Measurements from ENCODE around the gene OVOL3. TPM values are rescaled to one million over a fixed set of nuclear protein-coding genes. Genes with fewer than 3 reads are reported as not detected.

OVOL3 gene
- total RNA-seq, 2 donors from 2014 or later: not detected

- Histone ChIP-seq H3K27ac (no peak overlapping the region), H3K4me3 (no peak overlapping the region), H3K36me3 (no peaks in the 10 kb centered on the region), H3K9me3 (no peaks in the 10 kb centered on the region), H3K27me3 (replicated peaks; ENCODE audit: insufficient read depth) (no peaks in the 10 kb centered on the region), H3K4me1 (replicated peaks) (peaks cover 4% of the 10 kb centered on the region)
- intact Hi-C loops (cut with DNase I): no loop called here
- DNase-seq (ENCODE audit: low spot score): no peak
- TF ChIP-seq POLR2A (IDR thresholded peaks at IDR 0.05) (no peak), POLR2AphosphoS5 (IDR thresholded peaks at IDR 0.05) (no peak)
- TF ChIP-seq, protein P1, sequence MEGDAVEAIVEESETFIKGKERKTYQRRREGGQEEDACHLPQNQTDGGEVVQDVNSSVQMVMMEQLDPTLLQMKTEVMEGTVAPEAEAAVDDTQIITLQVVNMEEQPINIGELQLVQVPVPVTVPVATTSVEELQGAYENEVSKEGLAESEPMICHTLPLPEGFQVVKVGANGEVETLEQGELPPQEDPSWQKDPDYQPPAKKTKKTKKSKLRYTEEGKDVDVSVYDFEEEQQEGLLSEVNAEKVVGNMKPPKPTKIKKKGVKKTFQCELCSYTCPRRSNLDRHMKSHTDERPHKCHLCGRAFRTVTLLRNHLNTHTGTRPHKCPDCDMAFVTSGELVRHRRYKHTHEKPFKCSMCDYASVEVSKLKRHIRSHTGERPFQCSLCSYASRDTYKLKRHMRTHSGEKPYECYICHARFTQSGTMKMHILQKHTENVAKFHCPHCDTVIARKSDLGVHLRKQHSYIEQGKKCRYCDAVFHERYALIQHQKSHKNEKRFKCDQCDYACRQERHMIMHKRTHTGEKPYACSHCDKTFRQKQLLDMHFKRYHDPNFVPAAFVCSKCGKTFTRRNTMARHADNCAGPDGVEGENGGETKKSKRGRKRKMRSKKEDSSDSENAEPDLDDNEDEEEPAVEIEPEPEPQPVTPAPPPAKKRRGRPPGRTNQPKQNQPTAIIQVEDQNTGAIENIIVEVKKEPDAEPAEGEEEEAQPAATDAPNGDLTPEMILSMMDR (IDR thresholded peaks at IDR 0.05): no peak
- 80% methylated on average over 33 of the region's 34 CpGs for WGBS
These were observed 2.5 kb downstream of the OVOL3 start for GRCh38 chr19:36113425-36113824.

DNA sequence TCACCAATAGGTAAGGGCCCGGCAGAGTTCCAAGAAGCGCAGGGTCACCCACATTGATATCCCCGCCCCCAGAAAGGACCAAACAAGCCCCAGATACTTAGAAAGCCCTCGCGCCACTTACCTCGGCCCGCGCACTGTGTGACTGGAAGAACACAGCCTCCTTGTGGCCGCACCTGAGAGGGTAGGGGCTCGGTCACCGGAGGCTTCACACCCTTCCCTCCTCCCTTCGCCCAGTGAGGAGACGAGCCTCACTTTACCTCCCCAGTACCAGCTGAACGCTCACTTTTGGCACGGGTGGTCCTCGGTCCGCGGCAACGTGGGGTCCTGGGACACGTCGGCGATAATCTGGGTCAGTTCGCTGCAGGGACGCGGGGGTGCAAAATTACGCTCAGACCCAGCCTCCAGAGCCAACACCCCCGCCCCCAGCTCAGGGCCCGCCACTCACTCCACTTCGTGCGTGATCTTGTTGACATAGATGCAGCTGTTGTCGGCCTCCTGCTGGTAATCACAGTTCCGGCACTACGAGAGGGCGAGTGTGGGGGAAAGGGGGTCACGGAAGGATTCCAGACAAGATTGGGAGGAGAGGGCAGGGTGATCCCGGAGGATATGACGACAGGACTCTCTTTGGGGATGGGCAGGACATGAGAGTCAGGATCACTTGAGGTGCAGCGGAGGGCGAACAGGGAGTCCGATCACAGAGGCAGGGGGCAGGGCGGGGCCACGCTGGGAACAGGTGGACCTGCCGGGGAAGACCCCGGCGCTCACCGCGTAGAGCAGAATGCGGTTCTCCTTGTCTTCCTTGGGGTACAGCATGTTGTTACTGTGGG, 3.2 kb downstream of the OVOL3 start:
- peak; percentile 13 for DNase-seq (ENCODE audit: low spot score)
- H3K36me3 ChIP-seq: no peaks in the 10 kb centered on the region
- TF ChIP-seq, protein P1 (IDR thresholded peaks at IDR 0.05): peak in 1 of 4 experiments; percentile 14
- TF ChIP-seq POLR2AphosphoS5 (IDR thresholded peaks at IDR 0.05) (no peak), POLR2A (IDR thresholded peaks at IDR 0.05) (no peak)
- intact Hi-C loops (cut with DNase I): loop anchor here (1.0 kb wide), 1 partner anchor 60 kb away; the partner anchor contains the start of genes THAP8 and WDR62
- H3K9me3 ChIP-seq: no peaks in the 10 kb centered on the region
- H3K4me1 ChIP-seq (replicated peaks): peaks cover 4% of the 10 kb centered on the region
- peak overlapping the region; percentile 86 to 87 for H3K27ac ChIP-seq
- WGBS: 6% methylated on average over 44 of the region's 48 CpGs
- no peaks in the 10 kb centered on the region for H3K27me3 ChIP-seq (replicated peaks; ENCODE audit: insufficient read depth)
- peak overlapping the region; percentile 43 to 70 for H3K4me3 ChIP-seq

DNA sequence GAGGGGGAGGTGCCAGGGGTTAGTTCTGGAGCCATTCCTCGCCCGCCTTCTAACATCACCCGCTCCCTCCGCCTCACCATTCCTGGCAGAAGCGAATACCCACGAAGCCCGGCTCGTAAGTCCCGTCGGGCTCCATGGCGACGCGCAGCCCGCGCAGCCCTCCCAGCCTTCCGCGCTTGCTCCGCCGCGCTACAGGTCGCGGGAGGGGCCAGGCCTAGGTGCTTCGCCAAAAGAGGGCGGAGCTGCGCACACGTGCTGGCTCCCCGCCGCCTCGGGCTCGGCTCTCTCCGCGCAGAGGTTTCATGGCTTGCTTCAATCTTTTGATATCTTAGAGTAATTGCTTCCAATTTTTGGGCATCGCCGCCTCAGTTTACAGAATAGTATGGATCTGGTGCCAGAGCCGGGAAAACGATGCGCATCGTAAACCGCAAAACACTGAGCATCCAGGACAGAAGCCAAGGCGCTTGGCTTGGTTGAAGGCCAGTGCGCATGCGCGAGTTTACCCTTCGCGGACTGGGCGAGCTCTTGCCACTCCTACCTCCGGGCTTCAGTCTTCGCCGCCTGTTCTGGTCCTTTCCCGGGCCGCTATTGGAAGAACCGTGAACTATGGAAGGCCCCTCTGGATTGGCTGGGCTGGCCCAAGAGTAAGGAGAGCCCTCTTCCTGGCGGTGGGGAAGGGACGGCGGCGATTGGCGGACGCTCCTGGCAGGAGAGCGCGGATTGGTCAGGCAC, 3.9 kb downstream of the OVOL3 start, which contains the start of gene POLR2I:
Gene POLR2I (minus strand): TSS at position 155 of the 732 bp plus-strand sequence. CDS start 19 bp downstream, at position 136.
- Histone ChIP-seq H3K9me3 (no peaks in the 10 kb centered on the region), H3K36me3 (no peaks in the 10 kb centered on the region), H3K27ac (peak within 1 kb of the TSS; percentile 86 to 87), H3K27me3 (replicated peaks; ENCODE audit: insufficient read depth) (no peaks in the 10 kb centered on the region), H3K4me1 (replicated peaks) (peaks cover 4% of the 10 kb centered on the region), H3K4me3 (peak within 1 kb of the TSS; percentile 43 to 70)
- 0% methylated on average over 60 of the region's 60 CpGs for WGBS
- peak; percentile 100 for DNase-seq (ENCODE audit: low spot score)
- TF ChIP-seq POLR2AphosphoS5 (IDR thresholded peaks at IDR 0.05): peak; percentile 84
- peak; percentile 49 for TF ChIP-seq POLR2A (IDR thresholded peaks at IDR 0.05)
- TF ChIP-seq, protein P1 (IDR thresholded peaks at IDR 0.05): peak in 2 of 4 experiments; percentile 23 to 34
- intact Hi-C loops (cut with DNase I): loop anchor here (1.0 kb wide), 1 partner anchor 61 kb away; the partner anchor contains the start of genes THAP8 and WDR62

GRCh38 chr19:36115453-36116343, 4.8 kb downstream of the OVOL3 start, which contains the start of gene TBCB:
TSS of gene TBCB (plus strand) at chr19:36115468. CDS start at chr19:36115561, 93 bp downstream.
- intact Hi-C loops (cut with DNase I): no loop called here
- peaks cover 4% of the 10 kb centered on the region for H3K4me1 ChIP-seq (replicated peaks)
- peak; percentile 77 for DNase-seq (ENCODE audit: low spot score)
- TF ChIP-seq POLR2AphosphoS5 (IDR thresholded peaks at IDR 0.05) (no peak), POLR2A (IDR thresholded peaks at IDR 0.05) (peak; percentile 40)
- TF ChIP-seq, protein P1 (IDR thresholded peaks at IDR 0.05): peak in 1 of 4 experiments; percentile 1
- H3K27me3 ChIP-seq (replicated peaks; ENCODE audit: insufficient read depth): no peaks in the 10 kb centered on the region
- no peaks in the 10 kb centered on the region for H3K9me3 ChIP-seq
- peak within 1 kb of the TSS; percentile 86 to 87 for H3K27ac ChIP-seq
- no peaks in the 10 kb centered on the region for H3K36me3 ChIP-seq
- WGBS: 3% methylated on average over 59 of the region's 59 CpGs
- H3K4me3 ChIP-seq: peak within 1 kb of the TSS; percentile 43 to 70

All from prostate gland (tissue), 2 donors.